HUES48 (cell line): ENCODE data around the gene CH25H.

Experiments used
- H3K27ac ChIP-seq: one replicate; pipeline ENCODE4 v1.7.0; 2013; ENCODE audit warnings: low read depth, low read length, inconsistent platforms
- H3K27me3 ChIP-seq: 2 replicates; pipeline ENCODE4 v1.6.1; 2013; ENCODE audit warnings: mild to moderate bottlenecking, low read length; ENCODE audit not compliant: control insufficient read depth, insufficient read depth
- H3K36me3 ChIP-seq: 2 replicates; pipeline ENCODE4 v1.6.1; 2013; ENCODE audit warnings: low read length; ENCODE audit not compliant: control insufficient read depth, insufficient read depth
- H3K4me1 ChIP-seq: 2 replicates; pipeline ENCODE4 v1.6.1; 2013; ENCODE audit warnings: mild to moderate bottlenecking, low read length; ENCODE audit not compliant: control insufficient read depth, insufficient read depth
- H3K4me3 ChIP-seq: 2 replicates; pipeline ENCODE4 v1.5.1; 2013; ENCODE audit warnings: mild to moderate bottlenecking, low read depth, low read length
- H3K9ac ChIP-seq: 2 replicates; pipeline ENCODE4 v1.6.1; 2013; ENCODE audit warnings: mild to moderate bottlenecking, low read depth, low read length, moderate library complexity
- H3K9me3 ChIP-seq: 2 replicates; pipeline ENCODE4 v1.6.1; 2013; ENCODE audit warnings: low read length; ENCODE audit not compliant: control insufficient read depth, insufficient read depth

CH25H gene

GRCh38 chr10:89167915-89168314 lies 39.2 kb downstream of the CH25H start:
- Histone ChIP-seq H3K4me1 (peaks cover 13% of the 10 kb centered on the region), H3K9me3 (no peaks in the 10 kb centered on the region), H3K36me3 (no peaks in the 10 kb centered on the region), H3K27me3 (no peaks in the 10 kb centered on the region), H3K9ac (no peak overlapping the region), H3K4me3 (no peak overlapping the region), H3K27ac (no peak overlapping the region)

- H3K4me3 ChIP-seq, result no peak overlapping the region
- H3K27me3 ChIP-seq, result no peaks in the 10 kb centered on the region
Observed at GRCh38 chr10:89165923-89166322, 41.2 kb downstream of the CH25H start.

GRCh38 chr10:89164920-89165319 lies 42.2 kb downstream of the CH25H start:
- no peaks in the 10 kb centered on the region for H3K36me3 ChIP-seq
- no peak overlapping the region for H3K27ac ChIP-seq
- H3K4me3 ChIP-seq, result no peak overlapping the region
- no peaks in the 10 kb centered on the region for H3K27me3 ChIP-seq
- no peaks in the 10 kb centered on the region for H3K4me1 ChIP-seq
- H3K9ac ChIP-seq, result no peak overlapping the region
- H3K9me3 ChIP-seq, result no peaks in the 10 kb centered on the region

More at GRCh38 chr10:89165923-89166322, 41.2 kb downstream of the CH25H start:
- Histone ChIP-seq H3K9ac (no peak overlapping the region), H3K9me3 (no peaks in the 10 kb centered on the region), H3K4me1 (no peaks in the 10 kb centered on the region), H3K36me3 (no peaks in the 10 kb centered on the region), H3K27ac (no peak overlapping the region)

- Histone ChIP-seq H3K9me3 (no peaks in the 10 kb centered on the region), H3K27ac (no peak overlapping the region), H3K4me1 (no peaks in the 10 kb centered on the region), H3K4me3 (no peak overlapping the region), H3K9ac (no peak overlapping the region), H3K36me3 (no peaks in the 10 kb centered on the region), H3K27me3 (no peaks in the 10 kb centered on the region)
Observed at GRCh38 chr10:89164080-89164479, 43.0 kb downstream of the CH25H start.

GRCh38 chr10:89163265-89163995 lies 43.7 kb downstream of the CH25H start:
- no peaks in the 10 kb centered on the region for H3K4me1 ChIP-seq
- no peaks in the 10 kb centered on the region for H3K27me3 ChIP-seq
- H3K27ac ChIP-seq, result no peak overlapping the region
- no peaks in the 10 kb centered on the region for H3K9me3 ChIP-seq
- no peaks in the 10 kb centered on the region for H3K36me3 ChIP-seq
- no peak overlapping the region for H3K9ac ChIP-seq
- H3K4me3 ChIP-seq, result no peak overlapping the region

- Histone ChIP-seq H3K4me1 (no peaks in the 10 kb centered on the region), H3K27me3 (no peaks in the 10 kb centered on the region), H3K9me3 (no peaks in the 10 kb centered on the region), H3K4me3 (no peak overlapping the region), H3K36me3 (no peaks in the 10 kb centered on the region), H3K27ac (no peak overlapping the region), H3K9ac (no peak overlapping the region)
Observed at GRCh38 chr10:89162596-89162995, 44.5 kb downstream of the CH25H start.

- Histone ChIP-seq H3K9me3 (no peaks in the 10 kb centered on the region), H3K27me3 (no peaks in the 10 kb centered on the region), H3K4me3 (no peak overlapping the region), H3K27ac (no peak overlapping the region), H3K36me3 (no peaks in the 10 kb centered on the region), H3K9ac (no peak overlapping the region), H3K4me1 (no peaks in the 10 kb centered on the region)
Observed at GRCh38 chr10:89160339-89160738, 46.8 kb downstream of the CH25H start.

- H3K27me3 ChIP-seq, result no peaks in the 10 kb centered on the region
- H3K9me3 ChIP-seq, result no peaks in the 10 kb centered on the region
- no peak overlapping the region for H3K9ac ChIP-seq
- H3K4me1 ChIP-seq, result no peaks in the 10 kb centered on the region
- H3K4me3 ChIP-seq, result no peak overlapping the region
- H3K27ac ChIP-seq, result no peak overlapping the region
- H3K36me3 ChIP-seq, result no peaks in the 10 kb centered on the region
Observed at GRCh38 chr10:89159761-89160160, 47.4 kb downstream of the CH25H start.

- no peak overlapping the region for H3K4me3 ChIP-seq
- no peaks in the 10 kb centered on the region for H3K36me3 ChIP-seq
Observed at GRCh38 chr10:89159316-89159715, 47.8 kb downstream of the CH25H start.

GRCh38 chr10:89158446-89158845 lies 48.7 kb downstream of the CH25H start:
- no peak overlapping the region for H3K9ac ChIP-seq
- H3K27ac ChIP-seq, result no peak overlapping the region
- no peaks in the 10 kb centered on the region for H3K4me1 ChIP-seq
- no peaks in the 10 kb centered on the region for H3K9me3 ChIP-seq
- H3K36me3 ChIP-seq, result no peaks in the 10 kb centered on the region
- H3K4me3 ChIP-seq, result no peak overlapping the region
- no peaks in the 10 kb centered on the region for H3K27me3 ChIP-seq

More at GRCh38 chr10:89159316-89159715, 47.8 kb downstream of the CH25H start:
- Histone ChIP-seq H3K27ac (no peak overlapping the region), H3K9ac (no peak overlapping the region), H3K9me3 (no peaks in the 10 kb centered on the region), H3K27me3 (no peaks in the 10 kb centered on the region), H3K4me1 (no peaks in the 10 kb centered on the region)

- Histone ChIP-seq H3K27ac (no peak overlapping the region), H3K4me1 (no peaks in the 10 kb centered on the region), H3K36me3 (no peaks in the 10 kb centered on the region), H3K9me3 (no peaks in the 10 kb centered on the region), H3K4me3 (no peak overlapping the region), H3K9ac (no peak overlapping the region), H3K27me3 (no peaks in the 10 kb centered on the region)
Observed at GRCh38 chr10:89156161-89156835, 50.8 kb downstream of the CH25H start.
